Adrenal gland (tissue), 12 donors: ENCODE results near the gene RSBN1. TPM values are rescaled to one million over a fixed set of nuclear protein-coding genes. Genes with fewer than 3 reads are reported as not detected.
"Not testable (repeated sequence)": the region's sequence is repeated elsewhere in the genome, so short reads cannot be mapped to it uniquely, and the experiment has no call there.

Source experiments
- DNase-seq, 7 donors: peaks; one replicate each; pipeline ENCODE4 v3.0.0-alpha.2; 2019 to 2020
- H3K27ac ChIP-seq, 5 donors: fragments of 200-600 bp; sonication (generic) in 4 of 5; 1 replicate in 3 of 5; 2 replicates in 2 of 5; pipeline versions ENCODE4 v1.5.1 to v1.8.0; 2016 to 2020; ENCODE audit warnings: mild to moderate bottlenecking in 1 of 5
- H3K27me3 ChIP-seq: fragments of 200-600 bp; 2 replicates; pipeline ENCODE4 v1.8.0; 2021
- H3K36me3 ChIP-seq, 2 donors: fragments of 200-600 bp; replicated peaks in 1 of 2; 1 replicate in 1 of 2; 2 replicates in 1 of 2; pipeline versions ENCODE4 v1.5.1 to v1.8.0; 2018 to 2022
- H3K4me1 ChIP-seq, 2 donors: fragments of 200-600 bp; replicated peaks in 1 of 2; 1 replicate in 1 of 2; 2 replicates in 1 of 2; pipeline versions ENCODE4 v1.5.1 to v1.8.0; 2018 to 2021
- H3K4me3 ChIP-seq, 4 donors: fragments of 200-600 bp; sonication (generic) in 3 of 4; one replicate each; pipeline ENCODE4 v1.5.1; 2016 to 2018
- H3K9me3 ChIP-seq, 3 donors: fragments of 200-600 bp; sonication (generic) in 1 of 3; replicated peaks in 1 of 3; 1 replicate in 2 of 3; 2 replicates in 1 of 3; pipeline versions ENCODE4 v1.5.1 to v1.8.0; 2016 to 2021
- CTCF ChIP-seq, 6 experiments: fragments of 450-650 bp in 4 of 6; fragments of 200-600 bp in 2 of 6; sonication (generic) in 1 of 6; IDR thresholded peaks; 1 replicate in 5 of 6; 2 replicates in 1 of 6; pipeline versions ENCODE4 v1.5.1 to v1.8.0; 2016 to 2021; ENCODE audit warnings: antibody characterized with exemption in 6 of 6, mild to moderate bottlenecking in 2 of 6, moderate library complexity in 1 of 6
- POLR2A ChIP-seq, 2 donors: fragments of 450-650 bp; IDR thresholded peaks; one replicate each; pipeline ENCODE4 v1.6.1; 2017; ENCODE audit warnings: antibody characterized with exemption in 2 of 2, mild to moderate bottlenecking in 2 of 2, moderate library complexity in 1 of 2
- WGBS, 4 donors: extraction: QIAGEN DNeasy Blood & Tissue Kit in 2 of 4; methylation state at CpG; one replicate each; pipeline versions ENCODE4 v1.1.5 to v1.1.7; 2013 to 2017; 5-methylcytosine and 5-hydroxymethylcytosine counted together
- intact Hi-C, 2 donors: fragments of 100-400 bp; cut with DNase I; formaldehyde crosslinking; loops; one replicate each; pipeline versions ENCODE4 v1.14.1 to v1.15.0; 2022 to 2023
- polyA plus RNA-seq, 3 donors: library from polyadenylated mRNA; stranded (reverse); fragments of 200-250 nt in 2 of 3; fragments of 350-450 nt in 1 of 3; fragmentation: Illumina TruSeq in 1 of 3; extraction: RNeasy Lipid Tissue Mini Kit (QIAGEN cat#74804) in 1 of 3; gene quantifications; one replicate each; pipeline ENCODE4 v1.2.3, GENCODE V29; 2013 to 2014
- total RNA-seq, 9 donors: library from RNA; depleted of rRNA in 4 of 9; stranded (reverse); fragments of >200 nt in 4 of 9; fragments of 120-200 nt in 1 of 9; fragmentation: NEBNext Ultra II Directional in 1 of 9; extraction: Animal tissue kit (Norgen Biotek cat#: 25700) in 1 of 9; gene quantifications; one replicate each; pipeline versions ENCODE4 v1.1.0 to v1.2.4, GENCODE V29; 2013 to 2023
- donor health status: healthy with polysubstance abuse.
- donor health status: Bipolar disorder and iron deficiency.
- donor health status: DM: yes; HTN: yes; CAD: no.
- donor health status: DM: no; HTN: no; CAD: no.
- donor health status: DM: no; HTN: no; CAD: no.
- donor health status: DM: yes; HTN: yes; CAD: no.

The RSBN1 gene
- total and polyA plus RNA-seq, 12 donors = 3.9 to 33.0 (median 15.4) TPM

- Histone ChIP-seq H3K9me3 (no peaks in the 10 kb centered on the region), H3K36me3 (peaks cover 0 to 5% of the 10 kb centered on the region in 2 donors), H3K4me1 (no peaks in the 10 kb centered on the region), H3K27ac (no peak overlapping the region), H3K4me3 (no peak overlapping the region), H3K27me3 (no peaks in the 10 kb centered on the region)
- TF ChIP-seq CTCF (IDR thresholded peaks at IDR 0.05) (no peak), POLR2A (IDR thresholded peaks at IDR 0.05) (no peak)
- intact Hi-C loops = no loop called here
- WGBS, 4 donors = 97 to 100% (median 99%) methylated on average over 2 of the region's 2 CpGs
- no peak for DNase-seq
Measured at GRCh38 chr1:113721010-113721409, 91.3 kb downstream of the RSBN1 start.

GRCh38 chr1:113718621-113719020 lies 93.7 kb downstream of the RSBN1 start:
- H3K36me3 ChIP-seq, H3K9me3 ChIP-seq, H3K27me3 ChIP-seq, intact Hi-C loops, H3K4me3 ChIP-seq, H3K4me1 ChIP-seq, DNase-seq, H3K27ac ChIP-seq: not testable (repeated sequence)
- WGBS, 4 donors = 93 to 99% (median 97%) methylated on average over 2 to 5 of the region's 5 CpGs

- intact Hi-C loops = not testable (repeated sequence)
- 93 to 99% (median 98%) methylated on average over 6 of the region's 6 CpGs for WGBS, 4 donors
Measured at GRCh38 chr1:113717506-113717905, 94.8 kb downstream of the RSBN1 start.

GRCh38 chr1:113714606-113715269 lies 97.5 kb downstream of the RSBN1 start:
- Histone ChIP-seq H3K9me3 (no peaks in the 10 kb centered on the region), H3K27me3 (no peaks in the 10 kb centered on the region), H3K4me3 (no peak overlapping the region), H3K4me1 (no peaks in the 10 kb centered on the region), H3K27ac (no peak overlapping the region), H3K36me3 (peaks cover 0 to 12% of the 10 kb centered on the region in 2 donors)
- TF ChIP-seq CTCF (IDR thresholded peaks at IDR 0.05) (no peak), POLR2A (IDR thresholded peaks at IDR 0.05) (no peak)
- intact Hi-C loops = no loop called here
- DNase-seq = no peak
- WGBS, 4 donors = 97 to 98% (median 98%) methylated on average over 3 of the region's 3 CpGs

More at GRCh38 chr1:113717506-113717905, 94.8 kb downstream of the RSBN1 start:
- not testable (repeated sequence) for H3K27ac ChIP-seq, DNase-seq, H3K36me3 ChIP-seq, H3K9me3 ChIP-seq, H3K4me1 ChIP-seq, H3K4me3 ChIP-seq, H3K27me3 ChIP-seq

Other genes starting within 250 kb of the RSBN1 start
- gene PHTF1, start 53.0 kb downstream of the RSBN1 start, total RNA-seq = 10 to 100 TPM; 16.8 to 37.9 (median 21.8) TPM
- gene PHTF1, start 53.0 kb downstream of the RSBN1 start, polyA plus RNA-seq = 10 to 100 TPM in 2 of 3 donors, 1 to 10 TPM in 1; 9.7 to 18.7 (median 12.4) TPM
- gene PTPN22, start 59.2 kb upstream of the RSBN1 start, total RNA-seq = 1 to 10 TPM in 8 of 9 donors, under 1 TPM in 1; 0.28 to 6.2 (median 3.0) TPM
- 1 to 10 TPM; 1.3 to 1.6 (median 1.5) TPM for gene PTPN22, start 59.2 kb upstream of the RSBN1 start, polyA plus RNA-seq
- 1 to 10 TPM in 2 of 9 donors, under 1 TPM in 5, not detected in 2; 0.07 to 1.3 (median 0.23) TPM for gene BCL2L15, start 75.1 kb upstream of the RSBN1 start, total RNA-seq
- under 1 TPM; 0.26 to 0.48 (median 0.34) TPM for gene BCL2L15, start 75.1 kb upstream of the RSBN1 start, polyA plus RNA-seq
- 10 to 100 TPM in 8 of 9 donors, 1 to 10 TPM in 1; 9.8 to 24.7 (median 14.2) TPM for gene AP4B1, start 92.3 kb upstream of the RSBN1 start, total RNA-seq
- 10 to 100 TPM; 15.7 to 18.0 (median 16.0) TPM for gene AP4B1, start 92.3 kb upstream of the RSBN1 start, polyA plus RNA-seq
- gene DCLRE1B, start 92.8 kb upstream of the RSBN1 start, total RNA-seq = 1 to 10 TPM; 2.9 to 6.1 (median 4.4) TPM
- 1 to 10 TPM; 1.1 to 3.3 (median 1.4) TPM for gene DCLRE1B, start 92.8 kb upstream of the RSBN1 start, polyA plus RNA-seq
- gene HIPK1, start 116.8 kb upstream of the RSBN1 start, total RNA-seq = 100 to 1,000 TPM in 1 of 9 donors, 10 to 100 TPM in 8; 26.0 to 102 (median 67.2) TPM
- 10 to 100 TPM; 13.0 to 37.2 (median 13.1) TPM for gene HIPK1, start 116.8 kb upstream of the RSBN1 start, polyA plus RNA-seq
- gene OLFML3, start 167.0 kb upstream of the RSBN1 start, total RNA-seq = 10 to 100 TPM; 13.6 to 99.6 (median 35.3) TPM
- 10 to 100 TPM; 20.7 to 33.4 (median 31.7) TPM for gene OLFML3, start 167.0 kb upstream of the RSBN1 start, polyA plus RNA-seq